ENCODE measurements around the gene BAG2.

BAG2 gene

GRCh38 chr6:57174511-57174907 lies 2.4 kb downstream of the BAG2 start:
- no peak for DNase-seq (ENCODE audit: low spot score)

DNA sequence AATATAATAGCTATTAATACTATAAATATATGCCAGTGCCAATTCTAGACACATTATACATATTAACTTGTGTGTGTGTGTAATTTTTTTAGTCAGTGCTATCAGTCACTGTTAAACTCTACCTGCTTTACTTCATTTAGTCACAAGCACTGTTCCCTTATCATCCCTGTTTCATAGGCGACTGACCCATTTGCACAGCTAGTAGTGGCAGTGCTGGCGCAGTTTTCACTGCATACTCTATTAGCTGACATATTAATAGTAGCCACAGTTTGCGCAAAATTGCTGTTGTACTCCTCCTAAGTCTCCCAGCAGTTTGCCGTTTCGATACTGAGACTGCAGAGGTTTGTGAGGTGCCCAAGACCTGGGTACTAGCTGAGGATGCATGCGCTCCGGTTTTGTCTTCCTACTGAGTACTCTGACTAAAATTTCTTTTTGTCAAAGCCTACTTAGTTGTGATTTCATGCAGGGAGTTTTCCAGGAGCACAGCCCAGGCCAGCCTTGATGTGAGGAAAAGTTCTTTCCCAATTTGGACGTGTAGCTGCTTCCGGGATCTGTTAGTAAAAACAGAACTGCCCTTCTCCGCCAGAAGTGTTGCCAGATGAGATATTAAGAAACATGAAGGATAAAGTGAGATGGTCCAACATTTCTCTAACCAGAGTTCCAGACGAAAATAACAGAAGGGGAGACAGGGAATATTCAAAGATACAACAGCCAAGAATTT lies 5.6 kb downstream of the BAG2 start:
- no peak for DNase-seq (ENCODE audit: low spot score)

- no peak for DNase-seq (ENCODE audit: low spot score)
Measured at GRCh38 chr6:57180596-57180995, 8.5 kb downstream of the BAG2 start.

DNA sequence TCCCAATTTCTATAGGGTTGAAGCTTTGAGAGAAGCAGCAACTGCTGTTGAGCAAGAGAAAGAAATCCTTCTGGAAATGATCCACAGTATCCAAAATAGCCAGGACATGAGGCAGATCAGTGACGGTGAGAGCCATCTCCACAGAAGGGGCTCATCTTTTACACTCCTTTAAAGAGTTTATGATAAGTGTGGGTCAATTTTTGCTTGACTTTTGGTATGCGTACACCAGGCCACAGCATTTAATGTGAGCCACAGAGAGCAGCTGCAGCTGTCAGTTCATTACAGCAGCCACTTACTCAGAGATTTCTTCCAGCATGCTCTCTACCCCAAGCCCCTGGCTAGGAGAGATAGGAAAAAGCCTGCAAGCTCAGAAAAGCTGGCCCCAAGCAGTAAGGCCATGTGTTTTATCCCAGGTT lies 9.9 kb downstream of the BAG2 start:
- no peak for DNase-seq (ENCODE audit: low spot score)

GRCh38 chr6:57183336-57183735 lies 11.2 kb downstream of the BAG2 start:
- DNase-seq (ENCODE audit: low spot score): no peak

DNA sequence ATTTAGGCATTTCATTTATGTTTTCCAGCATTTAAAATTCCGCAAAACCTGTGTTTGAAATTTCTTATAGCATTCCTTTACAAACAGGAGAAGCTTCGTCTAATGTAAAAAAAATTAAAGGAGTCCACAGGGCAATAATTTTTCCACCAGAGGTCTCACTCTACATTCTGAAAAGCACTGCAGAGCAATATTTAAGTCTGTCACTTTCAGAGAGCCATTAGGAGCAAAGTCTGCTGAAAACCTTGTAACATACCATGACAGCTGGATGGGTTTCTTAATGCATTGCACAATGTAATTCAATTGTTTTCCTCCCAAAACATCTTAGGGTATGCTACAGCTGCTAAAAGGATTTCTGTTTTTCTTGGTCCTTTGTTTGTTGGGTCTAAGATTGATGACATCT lies 18.0 kb downstream of the BAG2 start:
- DNase-seq (ENCODE audit: low spot score): no peak

- DNase-seq (ENCODE audit: low spot score): no peak
Measured at GRCh38 chr6:57193177-57193576, 21.1 kb downstream of the BAG2 start.

GRCh38 chr6:57195457-57195856 lies 23.3 kb downstream of the BAG2 start:
- no peak for DNase-seq (ENCODE audit: low spot score)

GRCh38 chr6:57198926-57199636 lies 27.0 kb downstream of the BAG2 start:
- DNase-seq (ENCODE audit: low spot score): no peak

GRCh38 chr6:57201718-57202117 lies 29.6 kb downstream of the BAG2 start:
- no peak for DNase-seq (ENCODE audit: low spot score)

- no peak for DNase-seq (ENCODE audit: low spot score)
Measured at GRCh38 chr6:57205550-57206328, 33.6 kb downstream of the BAG2 start.

DNA sequence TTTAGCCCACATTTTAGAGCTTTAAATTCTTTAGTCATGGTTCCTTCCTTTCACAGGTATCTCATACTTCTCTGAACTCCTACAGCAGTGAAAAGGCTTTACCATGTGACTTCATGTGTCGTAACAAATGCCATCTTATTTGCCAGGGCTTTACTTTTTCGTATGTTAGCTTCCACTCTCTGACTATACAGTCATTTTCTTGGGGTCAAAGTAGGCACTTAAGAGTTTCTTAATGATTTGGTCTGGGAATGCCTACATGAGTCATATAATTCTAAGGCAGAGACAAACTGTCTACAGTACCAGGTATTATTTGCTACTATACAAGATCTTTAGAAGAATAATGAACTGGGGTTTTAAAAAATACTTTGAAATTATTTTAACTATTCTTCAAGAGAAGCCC lies 35.0 kb downstream of the BAG2 start:
- no peak for DNase-seq (ENCODE audit: low spot score)

GRCh38 chr6:57207872-57208271 lies 35.7 kb downstream of the BAG2 start:
- DNase-seq (ENCODE audit: low spot score): no peak

DNA sequence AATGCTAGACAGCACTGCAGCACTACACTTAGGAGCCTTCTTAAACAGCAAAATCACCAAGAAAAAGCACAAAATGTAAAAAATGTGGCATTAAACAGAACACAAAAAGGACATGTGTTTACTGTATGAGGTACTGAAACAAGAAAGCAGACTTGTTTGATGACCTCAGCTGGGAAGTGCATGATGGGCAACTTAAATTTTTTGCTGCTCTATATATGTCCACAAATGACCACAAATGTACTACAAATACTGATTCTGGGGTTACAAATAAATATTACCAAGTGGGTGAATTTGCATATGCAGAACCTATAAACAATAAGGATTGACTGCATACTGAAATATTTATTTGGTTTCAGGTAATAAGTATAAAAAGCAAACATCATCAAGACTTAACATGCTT lies 36.9 kb downstream of the BAG2 start:
- DNase-seq (ENCODE audit: low spot score): no peak

DNA sequence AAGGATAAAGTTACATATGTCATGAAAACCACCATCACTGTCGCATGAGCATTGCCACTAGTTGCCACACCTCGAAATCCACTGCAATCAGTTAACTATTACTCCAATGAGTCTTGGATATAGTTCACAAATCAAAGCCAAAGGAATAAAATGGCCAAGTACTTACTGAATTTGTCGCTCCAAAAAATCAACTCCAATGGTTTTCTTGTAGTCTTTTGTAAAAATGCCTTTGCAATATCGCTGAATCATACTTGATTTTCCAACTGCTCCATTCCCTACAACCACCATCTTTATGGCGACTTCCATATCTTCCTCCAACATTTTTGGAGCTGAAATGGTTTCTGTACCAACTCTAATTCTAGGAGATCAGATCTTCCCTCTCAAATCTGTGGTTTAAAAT lies 37.9 kb downstream of the BAG2 start:
- no peak for DNase-seq (ENCODE audit: low spot score)

- no peak for DNase-seq (ENCODE audit: low spot score)
Measured at GRCh38 chr6:57215260-57215659, 43.1 kb downstream of the BAG2 start.

GRCh38 chr6:57216235-57217101 lies 44.3 kb downstream of the BAG2 start:
- DNase-seq (ENCODE audit: low spot score): no peak

DNA sequence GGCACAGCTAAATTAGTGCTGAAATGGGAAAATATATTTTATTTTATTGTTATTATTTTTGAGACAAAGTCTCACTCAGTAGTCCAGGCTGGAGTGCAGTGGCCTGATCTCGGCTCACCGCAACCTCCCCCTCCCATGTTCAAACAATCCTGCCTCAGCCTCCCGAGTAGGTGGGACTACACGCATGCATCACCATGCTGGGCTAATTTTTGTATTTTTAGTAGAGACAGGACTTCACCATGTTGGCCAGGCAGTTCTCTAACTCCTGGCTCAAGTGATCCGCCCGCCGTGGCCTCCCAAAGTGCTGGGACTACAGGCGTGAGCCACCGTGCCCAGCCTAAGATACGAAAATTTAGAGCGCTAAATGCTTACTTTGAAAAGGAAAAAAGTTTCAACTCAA lies 45.1 kb downstream of the BAG2 start:
- DNase-seq (ENCODE audit: low spot score): no peak

DNA sequence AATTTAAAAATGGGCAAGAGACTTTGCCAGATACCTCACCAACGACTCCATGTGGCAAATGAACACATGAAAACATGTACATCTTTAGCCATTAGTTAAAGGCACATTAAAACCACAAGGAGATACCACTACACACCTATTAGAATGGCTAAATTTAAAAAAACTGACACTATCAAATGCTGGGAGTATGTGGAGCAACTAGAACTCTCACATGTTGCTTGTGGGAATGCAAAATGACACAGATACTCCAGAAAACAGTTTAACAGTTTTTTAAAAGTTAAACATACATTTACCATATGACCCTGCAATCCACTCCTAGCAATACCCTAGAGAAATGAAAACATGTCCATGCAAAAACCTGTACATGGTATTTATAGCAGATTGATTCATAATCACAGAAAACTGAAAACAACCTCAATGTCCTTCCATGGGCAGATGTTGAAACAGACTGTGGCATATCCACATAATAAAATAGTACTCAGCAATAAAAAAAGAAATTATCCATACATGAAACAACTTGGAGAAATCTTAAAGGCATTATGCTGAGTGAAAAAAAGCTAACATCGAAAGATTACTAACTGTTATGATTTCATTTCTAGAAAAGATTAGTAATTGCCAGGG lies 48.1 kb downstream of the BAG2 start:
- DNase-seq (ENCODE audit: low spot score): no peak

GRCh38 chr6:57221191-57221935 lies 49.2 kb downstream of the BAG2 start:
- DNase-seq (ENCODE audit: low spot score): peak; percentile 44

Data from HuH-7.5 (cell line).